Esophagus mucosa (tissue), 1 donor: ENCODE data around the gene CDKN2AIPNL. TPM values are rescaled to one million over a fixed set of nuclear protein-coding genes. Genes with fewer than 3 reads are reported as not detected.
"Not testable (repeated sequence)": the region's sequence is repeated elsewhere in the genome, so short reads cannot be mapped to it uniquely, and the experiment has no call there.

Experiments
- ATAC-seq: fragments of 200-7000 bp; cut with Tn5 transposase; one replicate; pipeline ENCODE4 v1.9.1; 2020
- total RNA-seq: library from RNA; stranded (reverse); gene quantifications from one replicate; pipeline ENCODE4 v1.2.4, GENCODE V29; 2023
- donor health status: DM: yes; HTN: yes; CAD: no.

CDKN2AIPNL gene
- total RNA-seq, 1 donor from 2014 or later = 19.4 TPM

DNA sequence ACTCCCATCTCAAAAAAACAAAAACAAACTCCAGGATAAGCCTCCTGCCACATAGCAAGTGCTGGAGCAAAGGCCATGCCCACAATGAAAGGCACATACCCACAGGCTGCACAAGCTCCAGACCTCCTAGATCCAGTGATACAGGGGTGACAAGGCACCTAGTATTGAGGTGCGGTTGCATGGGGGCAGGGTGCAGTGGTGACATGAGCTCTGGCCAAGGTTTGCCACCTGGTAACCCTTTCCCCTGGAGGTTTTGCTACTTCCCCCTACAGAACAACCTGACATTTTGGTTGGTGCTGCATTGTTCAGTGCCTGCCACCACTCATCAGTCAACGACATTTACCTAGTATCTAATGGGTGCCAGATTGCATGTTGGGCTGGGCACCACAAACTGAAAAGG is 14.5 kb downstream of the CDKN2AIPNL start:
- peak; percentile 13 for ATAC-seq

- no peak for ATAC-seq
These were observed 15.4 kb downstream of the CDKN2AIPNL start for GRCh38 chr5:134396274-134396673.

DNA sequence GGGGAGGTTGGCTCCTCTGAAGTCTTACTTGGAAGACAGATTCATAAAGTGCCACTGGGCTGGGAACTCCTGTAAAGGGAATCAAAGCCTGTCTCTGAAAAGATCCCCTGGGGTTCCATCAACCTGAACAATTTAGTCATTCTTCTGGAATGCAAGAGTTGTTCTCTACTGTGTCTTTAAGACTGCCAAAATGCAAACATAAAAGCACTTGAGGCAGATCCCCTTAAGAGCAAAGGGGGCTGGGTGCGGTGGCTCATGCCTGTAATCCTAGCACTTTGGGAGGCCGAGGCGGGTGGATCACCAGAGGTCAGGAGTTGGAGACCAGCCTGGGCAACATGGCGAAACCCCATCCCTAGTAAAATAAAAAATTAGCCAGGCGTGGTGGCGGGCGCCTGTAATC is 16.7 kb downstream of the CDKN2AIPNL start:
- ATAC-seq = no peak

DNA sequence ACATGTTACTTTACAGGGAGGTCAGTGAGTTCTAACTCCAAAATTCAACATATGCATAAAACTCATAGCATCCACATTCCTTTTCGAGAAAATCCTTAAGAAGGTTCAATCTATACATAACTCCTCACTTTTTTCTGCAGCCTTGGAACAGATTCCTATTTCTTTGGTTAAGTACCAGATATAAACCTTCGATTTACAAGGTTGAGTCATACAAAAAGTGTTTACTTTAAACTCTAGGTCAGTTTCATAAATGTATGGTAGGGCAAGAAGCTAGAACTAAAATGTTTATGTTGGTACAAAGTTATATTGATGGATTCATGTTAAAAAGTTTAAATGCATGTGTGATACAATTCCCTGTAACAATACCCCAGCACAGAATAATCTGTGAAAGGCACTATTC is 19.4 kb downstream of the CDKN2AIPNL start:
- no peak for ATAC-seq

GRCh38 chr5:134387443-134387842 is 24.2 kb downstream of the CDKN2AIPNL start:
- no peak for ATAC-seq

DNA sequence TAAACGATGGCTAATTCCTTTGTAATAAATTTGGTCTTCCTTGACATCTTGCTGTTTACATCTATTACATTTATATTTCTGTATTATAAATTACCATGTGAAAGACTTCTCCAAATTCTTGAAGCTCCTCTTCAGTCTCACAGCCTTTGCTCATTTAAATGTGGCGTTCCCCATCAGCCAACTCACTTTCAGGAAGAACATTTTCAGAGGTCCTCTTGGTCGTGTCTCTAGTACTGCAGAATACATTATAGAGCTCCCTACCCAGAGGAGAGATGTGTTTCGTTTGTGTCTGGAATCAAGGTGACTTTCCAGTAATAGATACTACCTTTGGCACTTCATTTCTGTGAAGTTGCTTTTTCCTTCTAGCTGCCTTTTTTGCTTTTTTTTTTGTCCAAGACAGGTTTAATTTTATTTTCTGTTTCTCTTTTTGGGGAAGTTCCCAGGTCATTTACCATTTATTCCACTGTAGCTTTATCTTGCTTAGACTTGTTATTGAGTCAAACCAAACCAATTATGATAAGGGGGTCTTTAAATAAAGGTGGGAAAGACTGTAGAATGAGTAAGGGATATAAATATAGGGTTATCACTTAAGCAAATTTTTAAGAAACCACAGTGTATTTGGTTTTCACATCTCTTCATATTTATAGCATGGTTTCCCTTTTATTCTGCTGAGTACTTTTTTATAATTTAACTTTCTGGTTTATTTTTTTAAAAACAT is 27.5 kb downstream of the CDKN2AIPNL start:
- no peak for ATAC-seq

- not testable (repeated sequence) for ATAC-seq
These were observed 29.5 kb downstream of the CDKN2AIPNL start for GRCh38 chr5:134382204-134382603.

DNA sequence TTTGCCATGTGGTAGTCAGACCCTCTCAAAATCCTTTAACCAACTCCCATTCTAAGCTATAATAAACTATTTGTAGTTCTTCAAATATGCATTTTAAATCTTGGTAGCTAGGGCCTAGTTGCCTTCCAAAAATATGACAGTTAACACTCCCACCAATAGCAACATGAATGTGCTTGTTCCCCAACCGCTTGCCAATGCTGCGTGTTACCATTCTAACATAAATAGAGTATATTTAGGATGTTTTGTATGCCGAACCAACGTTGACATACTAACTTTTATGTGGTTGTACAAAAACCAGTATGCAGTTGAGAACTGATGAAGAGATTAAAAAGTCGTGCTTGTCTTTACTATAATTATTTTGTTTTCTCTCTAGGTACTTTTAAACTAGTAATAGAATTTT is 31.3 kb downstream of the CDKN2AIPNL start:
- ATAC-seq = no peak

GRCh38 chr5:134374232-134374631 is 37.4 kb downstream of the CDKN2AIPNL start:
- ATAC-seq = no peak

DNA sequence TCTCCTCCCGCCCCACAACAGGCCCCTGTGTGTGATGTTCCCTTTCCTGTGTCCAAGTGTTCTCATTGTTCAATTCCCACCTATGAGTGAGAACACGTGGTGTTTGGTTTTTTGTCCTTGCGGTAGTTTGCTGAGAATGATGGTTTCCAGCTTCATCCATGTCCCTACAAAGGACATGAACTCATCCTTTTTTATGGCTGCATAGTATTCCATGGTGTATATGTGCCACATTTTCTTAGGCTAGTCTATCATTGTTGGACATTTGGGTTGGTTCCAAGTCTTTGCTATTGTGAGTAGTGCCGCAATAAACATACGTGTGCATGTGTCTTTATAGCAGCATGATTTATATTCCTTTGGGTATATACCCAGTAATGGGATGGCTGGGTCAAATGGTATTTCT is 38.0 kb downstream of the CDKN2AIPNL start:
- ATAC-seq = not testable (repeated sequence)

GRCh38 chr5:134371834-134372340 is 39.8 kb downstream of the CDKN2AIPNL start:
- peak; percentile 30 for ATAC-seq

DNA sequence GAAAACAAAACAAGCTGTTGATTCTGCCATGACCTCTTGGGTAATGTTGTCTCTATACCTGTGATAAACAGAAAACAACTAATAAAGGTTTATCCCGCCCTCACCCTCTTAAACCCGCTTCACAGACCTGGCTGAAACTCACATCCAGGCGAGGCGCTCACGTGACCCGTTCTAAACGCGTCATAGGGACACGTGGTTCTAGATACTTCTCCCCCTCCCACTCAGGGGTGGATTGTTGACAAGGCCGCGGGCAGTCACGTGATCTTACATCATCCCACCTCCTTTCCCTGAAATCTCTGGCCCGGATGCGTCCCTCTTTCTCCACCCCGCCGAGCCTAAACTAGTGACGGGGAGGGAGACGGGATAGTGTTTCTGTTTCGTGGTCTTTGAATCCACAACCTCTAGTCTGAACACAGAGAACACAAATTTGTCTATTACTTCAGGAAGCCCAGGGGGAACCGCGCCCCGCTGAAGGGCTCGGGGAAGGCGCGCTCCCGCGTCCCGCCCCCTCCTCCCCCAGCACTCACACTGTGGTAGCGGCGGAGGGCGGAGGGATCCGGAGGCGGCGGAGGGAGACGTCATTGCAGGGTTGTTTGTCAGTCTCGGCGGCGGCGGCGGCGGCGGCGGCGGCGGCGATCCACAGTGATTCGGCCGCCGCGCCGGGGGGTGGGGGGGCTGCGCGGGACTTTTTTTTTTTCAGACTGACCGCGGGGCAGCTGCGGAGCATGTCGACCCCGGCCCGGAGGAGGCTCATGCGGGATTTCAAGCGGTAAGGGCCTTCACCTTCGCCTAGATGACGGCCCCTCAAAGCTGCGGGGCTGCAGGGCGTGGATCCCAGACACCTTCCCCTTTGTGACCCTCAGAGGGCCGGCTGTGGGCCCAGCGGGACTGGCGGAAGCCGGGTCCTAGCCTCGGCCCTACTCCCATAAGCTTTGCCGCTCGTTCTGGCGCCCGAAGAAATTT is 40.5 kb downstream of the CDKN2AIPNL start, which contains the start of gene UBE2B:
TSS of gene UBE2B (plus strand) at position 699 of the 963 bp plus-strand sequence. CDS start at position 726, 27 bp downstream.
- peak; percentile 95 for ATAC-seq

GRCh38 chr5:134370311-134370870 is 41.3 kb downstream of the CDKN2AIPNL start:
- no peak for ATAC-seq

DNA sequence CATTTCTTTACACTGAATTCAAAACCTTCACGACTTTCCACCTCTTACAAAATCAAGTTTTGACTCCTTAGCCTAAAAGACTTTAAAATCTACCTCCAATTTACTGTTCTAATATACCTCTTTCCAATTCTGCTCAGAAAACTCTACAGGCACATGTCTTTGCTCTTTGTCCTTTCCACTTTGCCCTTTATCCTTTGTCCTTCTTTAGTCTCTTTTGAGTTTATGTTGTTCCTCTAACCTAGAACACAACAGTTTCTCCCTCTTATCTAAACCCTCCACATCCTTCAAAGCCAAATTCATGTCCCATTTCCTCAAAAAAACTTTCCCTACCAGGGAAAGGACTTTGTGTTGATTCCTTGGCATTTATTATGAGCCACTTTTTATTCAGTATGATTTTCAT is 46.1 kb downstream of the CDKN2AIPNL start:
- no peak for ATAC-seq

- ATAC-seq = no peak
These were observed 56.0 kb downstream of the CDKN2AIPNL start for GRCh38 chr5:134355681-134356080.

Other genes starting within 250 kb of the CDKN2AIPNL start
- 206 TPM for gene SKP1, start 234.9 kb downstream of the CDKN2AIPNL start, total RNA-seq
- 144 TPM for gene PPP2CA, start 185.8 kb downstream of the CDKN2AIPNL start, total RNA-seq
- 0.96 TPM for gene CDKL3, start 44.7 kb downstream of the CDKN2AIPNL start, total RNA-seq
- 56.6 TPM for gene UBE2B, start 40.3 kb downstream of the CDKN2AIPNL start, total RNA-seq
- gene JADE2, start 113.8 kb upstream of the CDKN2AIPNL start, total RNA-seq = 12.9 TPM
- gene SAR1B, start 220.9 kb upstream of the CDKN2AIPNL start, total RNA-seq = 54.6 TPM
- 17.8 TPM for gene SEC24A, start 236.9 kb upstream of the CDKN2AIPNL start, total RNA-seq